Pancreas (tissue), 10 donors: Measurements from ENCODE around the gene GSS. TPM values are rescaled to one million over a fixed set of nuclear protein-coding genes. Genes with fewer than 3 reads are reported as not detected.

ENCODE experiments used
- ATAC-seq, 4 donors: fragments of 200-7000 bp; cut with Tn5 transposase; one replicate each; pipeline versions ENCODE4 v1.8.0 to v1.9.1; 2020; ENCODE audit warnings: mild to moderate bottlenecking in 4 of 4, moderate library complexity in 4 of 4
- DNase-seq, 6 donors: peaks; one replicate each; pipeline ENCODE4 v3.0.0-alpha.2; 2020
- FAIRE-seq: peaks from 2 replicates; lab custom pipeline; 2012; peaks lifted over from hg19 to GRCh38; lab: Jason Lieb, UNC
- H3K27ac ChIP-seq, 4 donors: fragments of 200-600 bp; sonication (generic); 1 replicate in 3 of 4; 2 replicates in 1 of 4; pipeline versions ENCODE4 v1.5.0 to v1.8.0; 2020
- H3K27me3 ChIP-seq, 4 donors: fragments of 200-600 bp; one replicate each; pipeline ENCODE4 v1.8.0; 2021
- H3K36me3 ChIP-seq, 3 donors: fragments of 200-600 bp; sonication (generic) in 1 of 3; one replicate each; pipeline versions ENCODE4 v1.5.0 to v1.8.0; 2020 to 2021
- H3K4me1 ChIP-seq, 3 donors: fragments of 200-600 bp; one replicate each; pipeline ENCODE4 v1.8.0; 2021
- H3K4me3 ChIP-seq, 4 donors: fragments of 200-600 bp; sonication (generic) in 2 of 4; one replicate each; pipeline versions ENCODE4 v1.5.0 to v1.8.0; 2020 to 2021
- H3K9me3 ChIP-seq, 4 donors: fragments of 200-600 bp; one replicate each; pipeline ENCODE4 v1.8.0; 2021
- WGBS, 2 donors: extraction: QIAGEN DNeasy Blood & Tissue Kit; methylation state at CpG; one replicate each; pipeline ENCODE4 v1.1.7; 2013; 5-methylcytosine and 5-hydroxymethylcytosine counted together
- intact Hi-C, 3 donors: fragments of 100-400 bp; cut with DNase I; formaldehyde crosslinking; loops; one replicate each; pipeline versions ENCODE4 v1.11.1 to v1.14.2; 2022
- polyA plus RNA-seq, 2 donors: library from polyadenylated mRNA; stranded (reverse); fragments of 200-250 nt; gene quantifications; one replicate each; pipeline ENCODE4 v1.2.3, GENCODE V29; 2013
- total RNA-seq, 6 donors: library from RNA; stranded (reverse); fragmentation: NEBNext Ultra II Directional in 4 of 6; extraction: Animal tissue kit (Norgen Biotek cat#: 25700) in 4 of 6; gene quantifications; one replicate each; pipeline versions ENCODE4 v1.2.1 to v1.2.4, GENCODE V29; 2021 to 2023
- TF ChIP-seq, protein P1 (sequence below), 4 donors: fragments of 200-600 bp; sonication (generic) in 3 of 4; IDR thresholded peaks; one replicate each; pipeline versions ENCODE4 v1.5.0 to v1.8.0; 2021; ENCODE audit warnings: antibody characterized with exemption in 4 of 4
- donor health status: healthy with polysubstance abuse.
- donor health status: DM: no; HTN: no; CAD: no; lungs with moderate emphysema.
- donor health status: DM: no; HTN: no; CAD: no.
- donor health status: control.
- donor health status: control.
- donor health status: Bipolar disorder and iron deficiency.
- donor health status: DM: yes; HTN: yes; CAD: no.
- donor health status: DM: no; HTN: no; CAD: no.
- donor health status: DM: no; HTN: no; CAD: no.
- donor health status: DM: yes; HTN: yes; CAD: no.

Gene GSS
- total and polyA plus RNA-seq, 8 donors = 6.7 to 32.2 (median 14.4) TPM

- Histone ChIP-seq H3K27me3 (no peaks in the 10 kb centered on the region), H3K4me1 (no peaks in the 10 kb centered on the region), H3K9me3 (no peaks in the 10 kb centered on the region), H3K4me3 (no peak overlapping the region), H3K36me3 (no peaks in the 10 kb centered on the region), H3K27ac (no peak overlapping the region)
- TF ChIP-seq, protein P1, sequence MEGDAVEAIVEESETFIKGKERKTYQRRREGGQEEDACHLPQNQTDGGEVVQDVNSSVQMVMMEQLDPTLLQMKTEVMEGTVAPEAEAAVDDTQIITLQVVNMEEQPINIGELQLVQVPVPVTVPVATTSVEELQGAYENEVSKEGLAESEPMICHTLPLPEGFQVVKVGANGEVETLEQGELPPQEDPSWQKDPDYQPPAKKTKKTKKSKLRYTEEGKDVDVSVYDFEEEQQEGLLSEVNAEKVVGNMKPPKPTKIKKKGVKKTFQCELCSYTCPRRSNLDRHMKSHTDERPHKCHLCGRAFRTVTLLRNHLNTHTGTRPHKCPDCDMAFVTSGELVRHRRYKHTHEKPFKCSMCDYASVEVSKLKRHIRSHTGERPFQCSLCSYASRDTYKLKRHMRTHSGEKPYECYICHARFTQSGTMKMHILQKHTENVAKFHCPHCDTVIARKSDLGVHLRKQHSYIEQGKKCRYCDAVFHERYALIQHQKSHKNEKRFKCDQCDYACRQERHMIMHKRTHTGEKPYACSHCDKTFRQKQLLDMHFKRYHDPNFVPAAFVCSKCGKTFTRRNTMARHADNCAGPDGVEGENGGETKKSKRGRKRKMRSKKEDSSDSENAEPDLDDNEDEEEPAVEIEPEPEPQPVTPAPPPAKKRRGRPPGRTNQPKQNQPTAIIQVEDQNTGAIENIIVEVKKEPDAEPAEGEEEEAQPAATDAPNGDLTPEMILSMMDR (IDR thresholded peaks at IDR 0.05) = no peak
- DNase-seq (no peak), FAIRE-seq (no peak), ATAC-seq (no peak)
- WGBS, 2 donors = 52 to 56% methylated on average over 5 of the region's 5 CpGs
- intact Hi-C loops = no loop called here
Observed at GRCh38 chr20:34983089-34983820, 27.6 kb upstream of the GSS start.

- no peak overlapping the region for H3K4me3 ChIP-seq
- no peak for DNase-seq
- TF ChIP-seq, protein P1 (IDR thresholded peaks at IDR 0.05) = no peak
- WGBS, 2 donors = 83 to 84% methylated on average over 21 of the region's 21 CpGs
- H3K27me3 ChIP-seq = no peaks in the 10 kb centered on the region
- no peak for ATAC-seq
- H3K27ac ChIP-seq = no peak overlapping the region
- intact Hi-C loops = no loop called here
- H3K36me3 ChIP-seq = no peaks in the 10 kb centered on the region
- no peaks in the 10 kb centered on the region for H3K4me1 ChIP-seq
- H3K9me3 ChIP-seq = no peaks in the 10 kb centered on the region
- no peak for FAIRE-seq
Observed at GRCh38 chr20:34982270-34983088, 26.9 kb upstream of the GSS start.

GRCh38 chr20:34980543-34981233, 25.1 kb upstream of the GSS start:
- Histone ChIP-seq H3K4me3 (no peak overlapping the region), H3K9me3 (no peaks in the 10 kb centered on the region), H3K27me3 (no peaks in the 10 kb centered on the region), H3K4me1 (no peaks in the 10 kb centered on the region), H3K36me3 (no peaks in the 10 kb centered on the region), H3K27ac (no peak overlapping the region)
- DNase-seq = peak in 2 of 6 donors; percentile 13 to 67
- FAIRE-seq = no peak
- TF ChIP-seq, protein P1 (IDR thresholded peaks at IDR 0.05) = no peak
- intact Hi-C loops = no loop called here
- ATAC-seq = peak in 2 of 4 donors; percentile 16 to 24
- 87 to 88% methylated on average over 22 of the region's 22 CpGs for WGBS, 2 donors

- WGBS, 2 donors = 81 to 85% methylated on average over 41 to 42 of the region's 42 CpGs
- TF ChIP-seq, protein P1 (IDR thresholded peaks at IDR 0.05) = no peak
- H3K4me3 ChIP-seq = no peak overlapping the region
- no peak for ATAC-seq
- FAIRE-seq = no peak
- no peaks in the 10 kb centered on the region for H3K4me1 ChIP-seq
- no peaks in the 10 kb centered on the region for H3K36me3 ChIP-seq
- H3K27me3 ChIP-seq = no peaks in the 10 kb centered on the region
- H3K9me3 ChIP-seq = no peaks in the 10 kb centered on the region
- no peak overlapping the region for H3K27ac ChIP-seq
- peak in 1 of 6 donors; percentile 55 for DNase-seq
- intact Hi-C loops = no loop called here
Observed at GRCh38 chr20:34979366-34980153, 24.0 kb upstream of the GSS start.
